RWPE2 (cell line): ENCODE measurements around the gene BOC.

Experiments
- ATAC-seq: fragments of 200-7000 bp; cut with Tn5 transposase; 3 replicates; pipeline ENCODE4 v1.9.1; 2021; ENCODE audit warnings: low read depth
- DNase-seq: peaks from one replicate; pipeline ENCODE4 v3.0.0-alpha.2; 2020; ENCODE audit warnings: low spot score
- H3K27ac ChIP-seq: fragments of 450-650 bp; 2 replicates; pipeline ENCODE4 v1.5.1; 2017; ENCODE audit warnings: mild to moderate bottlenecking; ENCODE audit not compliant: poor library complexity, severe bottlenecking
- H3K27me3 ChIP-seq: fragments of 250-450 bp; sonication (Bioruptor Pico); 2 replicates; pipeline ENCODE4 v1.5.1; 2021; ENCODE audit warnings: mild to moderate bottlenecking, moderate library complexity; ENCODE audit not compliant: insufficient read depth, poor library complexity, severe bottlenecking
- H3K36me3 ChIP-seq: fragments of 250-450 bp; sonication (Bioruptor Pico); 2 replicates; pipeline ENCODE4 v1.5.1; 2020; ENCODE audit warnings: low read depth, mild to moderate bottlenecking, moderate library complexity
- H3K4me1 ChIP-seq: fragments of 250-450 bp; sonication (Bioruptor Pico); 2 replicates; pipeline ENCODE4 v1.5.1; 2021; ENCODE audit warnings: mild to moderate bottlenecking, moderate library complexity; ENCODE audit not compliant: insufficient read depth, poor library complexity, severe bottlenecking
- H3K4me3 ChIP-seq: fragments of 250-450 bp; sonication (Bioruptor Pico); 2 replicates; pipeline ENCODE4 v1.5.1; 2021; ENCODE audit warnings: mild to moderate bottlenecking, moderate library complexity; ENCODE audit not compliant: severe bottlenecking
- H3K9me3 ChIP-seq: fragments of 250-450 bp; sonication (Bioruptor Pico); 2 replicates; pipeline ENCODE4 v1.5.1; 2021; ENCODE audit warnings: mild to moderate bottlenecking, moderate library complexity; ENCODE audit not compliant: severe bottlenecking
- CTCF ChIP-seq: fragments of 450-650 bp; IDR thresholded peaks from one replicate; pipeline ENCODE4 v1.5.1; 2017; ENCODE audit warnings: mild to moderate bottlenecking, moderate library complexity; ENCODE audit not compliant: poor library complexity, severe bottlenecking

BOC gene

GRCh38 chr3:113234028-113234427 is 22.7 kb downstream of the BOC start:
- Histone ChIP-seq H3K4me1 (peaks cover 19% of the 10 kb centered on the region), H3K27me3 (no peaks in the 10 kb centered on the region), H3K27ac (no peak overlapping the region), H3K36me3 (no peaks in the 10 kb centered on the region), H3K9me3 (no peaks in the 10 kb centered on the region), H3K4me3 (no peak overlapping the region)
- ATAC-seq (no peak), DNase-seq (no peak)
- TF ChIP-seq CTCF = no peak

GRCh38 chr3:113234688-113235260 is 23.4 kb downstream of the BOC start:
- no peak overlapping the region for H3K4me3 ChIP-seq
- H3K36me3 ChIP-seq = no peaks in the 10 kb centered on the region
- peaks cover 19% of the 10 kb centered on the region for H3K4me1 ChIP-seq
- DNase-seq = no peak
- no peak overlapping the region for H3K27ac ChIP-seq
- no peaks in the 10 kb centered on the region for H3K9me3 ChIP-seq
- no peaks in the 10 kb centered on the region for H3K27me3 ChIP-seq
- TF ChIP-seq CTCF = no peak
- ATAC-seq = no peak

- no peak for TF ChIP-seq CTCF
- Histone ChIP-seq H3K9me3 (no peaks in the 10 kb centered on the region), H3K36me3 (no peaks in the 10 kb centered on the region), H3K4me3 (no peak overlapping the region), H3K27me3 (no peaks in the 10 kb centered on the region), H3K4me1 (no peaks in the 10 kb centered on the region), H3K27ac (no peak overlapping the region)
- ATAC-seq = no peak
- DNase-seq = no peak
These were observed 27.1 kb downstream of the BOC start for GRCh38 chr3:113238503-113238902.

GRCh38 chr3:113240841-113241240 is 29.5 kb downstream of the BOC start:
- Histone ChIP-seq H3K4me1 (no peaks in the 10 kb centered on the region), H3K36me3 (no peaks in the 10 kb centered on the region), H3K9me3 (no peaks in the 10 kb centered on the region), H3K27ac (no peak overlapping the region), H3K27me3 (no peaks in the 10 kb centered on the region), H3K4me3 (no peak overlapping the region)
- DNase-seq (no peak), ATAC-seq (no peak)
- no peak for TF ChIP-seq CTCF

GRCh38 chr3:113241292-113242095 is 30.1 kb downstream of the BOC start:
- Histone ChIP-seq H3K36me3 (no peaks in the 10 kb centered on the region), H3K27me3 (no peaks in the 10 kb centered on the region), H3K9me3 (no peaks in the 10 kb centered on the region), H3K4me1 (no peaks in the 10 kb centered on the region), H3K27ac (no peak overlapping the region), H3K4me3 (no peak overlapping the region)
- DNase-seq (no peak), ATAC-seq (no peak)
- TF ChIP-seq CTCF = no peak
